ENCODE measurements around the gene CAMK1D. TPM values are rescaled to one million over a fixed set of nuclear protein-coding genes. Genes with fewer than 3 reads are reported as not detected.

CAMK1D gene
- total and polyA plus RNA-seq, 2 donors (not counting 3 experiments of a cell fraction or from before 2014, with no cell fraction given) = 0.37 to 4.2 TPM

DNA sequence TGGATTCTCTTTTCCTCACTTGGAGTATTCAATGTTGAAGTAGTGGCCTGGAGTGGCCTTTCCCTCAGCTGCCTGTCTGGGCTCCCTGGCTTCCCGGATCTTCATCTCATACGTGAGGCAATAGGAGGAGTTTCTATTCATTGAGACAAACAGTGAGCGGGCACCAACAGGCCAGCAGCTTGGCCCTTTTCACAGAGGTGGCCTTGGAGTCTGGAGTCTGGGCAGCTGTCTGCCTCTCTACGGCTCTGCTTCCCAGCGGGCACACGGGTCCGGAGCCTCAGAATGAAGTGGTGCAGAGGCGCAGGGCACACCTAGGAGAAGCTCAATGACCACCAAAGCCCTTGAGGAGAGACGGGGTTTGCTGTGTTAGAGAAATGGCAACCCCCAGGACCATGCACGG, 482.7 kb downstream of the CAMK1D start:
- ChIA-PET CTCF (no interaction called here), POLR2A (no interaction called here)
- FAIRE-seq (no peak), DNase-seq (ENCODE audit: low read depth, low spot score) (no peak)
- dilution Hi-C loops (cut with MboI; ENCODE audit: extremely low pct_ligation_motif_present, low sequenced_read_pairs) = no loop called here
- H3K27ac ChIP-seq (ENCODE audit: insufficient read depth, low read depth, low read length) = no peak overlapping the region
- no peaks in the 10 kb centered on the region for H3K27me3 ChIP-seq (ENCODE audit: control insufficient read depth in 2 of 2, insufficient read depth in 2 of 2, low read length in 2 of 2)
- no peaks in the 10 kb centered on the region for H3K9me1 ChIP-seq (replicated peaks; ENCODE audit: control insufficient read depth, extremely low read depth, insufficient read depth, low read length)
- TF ChIP-seq POLR2A (IDR thresholded peaks at IDR 0.05; ENCODE audit: low read depth, low read length) (no peak), MYC (IDR thresholded peaks at IDR 0.05; ENCODE audit: low read depth, low read length) (no peak), EZH2 (IDR thresholded peaks at IDR 0.05; ENCODE audit: borderline replicate concordance, low read depth, low read length, severe bottlenecking) (no peak), GATA2 (IDR thresholded peaks at IDR 0.05; ENCODE audit: insufficient read depth, insufficient read length, low read depth, low read length) (no peak), POLR2AphosphoS5 (IDR thresholded peaks at IDR 0.05; ENCODE audit: insufficient read depth, low read depth, low read length) (no peak), JUN (IDR thresholded peaks at IDR 0.05; ENCODE audit: borderline replicate concordance, insufficient read depth, insufficient read length, low read depth) (no peak), FOS (IDR thresholded peaks at IDR 0.05; ENCODE audit: borderline replicate concordance, insufficient read depth, low read length) (no peak)
- TF ChIP-seq, protein P1, sequence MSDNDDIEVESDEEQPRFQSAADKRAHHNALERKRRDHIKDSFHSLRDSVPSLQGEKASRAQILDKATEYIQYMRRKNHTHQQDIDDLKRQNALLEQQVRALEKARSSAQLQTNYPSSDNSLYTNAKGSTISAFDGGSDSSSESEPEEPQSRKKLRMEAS (IDR thresholded peaks at IDR 0.05; ENCODE audit: insufficient read depth, insufficient read length) = no peak
- TF ChIP-seq, protein P2, sequence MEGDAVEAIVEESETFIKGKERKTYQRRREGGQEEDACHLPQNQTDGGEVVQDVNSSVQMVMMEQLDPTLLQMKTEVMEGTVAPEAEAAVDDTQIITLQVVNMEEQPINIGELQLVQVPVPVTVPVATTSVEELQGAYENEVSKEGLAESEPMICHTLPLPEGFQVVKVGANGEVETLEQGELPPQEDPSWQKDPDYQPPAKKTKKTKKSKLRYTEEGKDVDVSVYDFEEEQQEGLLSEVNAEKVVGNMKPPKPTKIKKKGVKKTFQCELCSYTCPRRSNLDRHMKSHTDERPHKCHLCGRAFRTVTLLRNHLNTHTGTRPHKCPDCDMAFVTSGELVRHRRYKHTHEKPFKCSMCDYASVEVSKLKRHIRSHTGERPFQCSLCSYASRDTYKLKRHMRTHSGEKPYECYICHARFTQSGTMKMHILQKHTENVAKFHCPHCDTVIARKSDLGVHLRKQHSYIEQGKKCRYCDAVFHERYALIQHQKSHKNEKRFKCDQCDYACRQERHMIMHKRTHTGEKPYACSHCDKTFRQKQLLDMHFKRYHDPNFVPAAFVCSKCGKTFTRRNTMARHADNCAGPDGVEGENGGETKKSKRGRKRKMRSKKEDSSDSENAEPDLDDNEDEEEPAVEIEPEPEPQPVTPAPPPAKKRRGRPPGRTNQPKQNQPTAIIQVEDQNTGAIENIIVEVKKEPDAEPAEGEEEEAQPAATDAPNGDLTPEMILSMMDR (IDR thresholded peaks at IDR 0.05; ENCODE audit: extremely low read depth in 1 of 2, insufficient read depth in 1 of 2, low read depth in 1 of 2, low read length in 2 of 2) = no peak
- BruUV-seq (replicated peaks) = no TSS peak
- H3K9me3 ChIP-seq (replicated peaks; ENCODE audit: control insufficient read depth, insufficient read depth, low read length) = no peaks in the 10 kb centered on the region
- no peak overlapping the region for H2AFZ ChIP-seq (ENCODE audit: low read depth, low read length)
- intact Hi-C loops (cut with micrococcal nuclease) = no loop called here
- H3K79me2 ChIP-seq (ENCODE audit: control insufficient read depth, insufficient read depth, low read length) = no peaks in the 10 kb centered on the region
- H3K4me2 ChIP-seq (ENCODE audit: insufficient read depth, low read length) = no peak overlapping the region
- H3K4me3 ChIP-seq (replicated peaks in 1 of 3; ENCODE audit: insufficient read depth in 1 of 3, low read depth in 1 of 3, low read length in 3 of 3) = no peak overlapping the region
- H4K20me1 ChIP-seq (replicated peaks; ENCODE audit: control insufficient read depth, extremely low read depth, insufficient read depth, low read length) = no peaks in the 10 kb centered on the region
- H3K36me3 ChIP-seq (ENCODE audit: control insufficient read depth in 2 of 2, extremely low read depth in 1 of 2, insufficient read depth in 2 of 2, low read length in 2 of 2) = no peaks in the 10 kb centered on the region
- no peak overlapping the region for H3K9ac ChIP-seq (replicated peaks; ENCODE audit: extremely low read depth, insufficient read depth, low read length)
- H3K4me1 ChIP-seq (ENCODE audit: control insufficient read depth, extremely low read depth, insufficient read depth, low read length) = peaks cover 3% of the 10 kb centered on the region

Measured in endothelial cell of umbilical vein (primary cell).